Choroid plexus epithelial cell (primary cell): ENCODE data around the gene OAS2.
A peak's percentile ranks its signal among the peaks of the same experiment; 100 is the strongest.
"Not testable (repeated sequence)": the region's sequence is repeated elsewhere in the genome, so short reads cannot be mapped to it uniquely, and the experiment has no call there.

ENCODE experiments used
- DNase-seq: peaks from one replicate; pipeline ENCODE4 v3.0.0-alpha.2; 2010; ENCODE audit warnings: low read depth
- H3K4me3 ChIP-seq: 2 replicates; pipeline ENCODE4 v1.5.1; 2011; ENCODE audit warnings: low read depth, mild to moderate bottlenecking, control low read depth, low read length, moderate library complexity
- CTCF ChIP-seq: conservative IDR thresholded peaks from 2 replicates; pipeline ENCODE4 v1.5.1; 2011; ENCODE audit warnings: low read depth, mild to moderate bottlenecking, control low read depth, inconsistent platforms, low read length, moderate library complexity

OAS2 gene

GRCh38 chr12:112985642-112986290, 7.4 kb downstream of the OAS2 start:
- no peak for DNase-seq
- no peak overlapping the region for H3K4me3 ChIP-seq
- no peak for TF ChIP-seq CTCF

- H3K4me3 ChIP-seq: no peak overlapping the region
- DNase-seq: no peak
- TF ChIP-seq CTCF: no peak
Measured at GRCh38 chr12:112986291-112986800, 8.0 kb downstream of the OAS2 start.

GRCh38 chr12:112987561-112987960, 9.2 kb downstream of the OAS2 start:
- TF ChIP-seq CTCF: no peak
- H3K4me3 ChIP-seq: no peak overlapping the region
- no peak for DNase-seq

- no peak overlapping the region for H3K4me3 ChIP-seq
- TF ChIP-seq CTCF: no peak
- no peak for DNase-seq
Measured at GRCh38 chr12:112988224-112988623, 9.9 kb downstream of the OAS2 start.

- DNase-seq, H3K4me3 ChIP-seq: not testable (repeated sequence)
Measured at GRCh38 chr12:112988823-112989385, 10.6 kb downstream of the OAS2 start.

GRCh38 chr12:112989806-112990205, 11.5 kb downstream of the OAS2 start:
- no peak overlapping the region for H3K4me3 ChIP-seq
- no peak for DNase-seq
- no peak for TF ChIP-seq CTCF

GRCh38 chr12:112992541-112993398, 14.5 kb downstream of the OAS2 start:
- no peak overlapping the region for H3K4me3 ChIP-seq
- peak; percentile 97 for TF ChIP-seq CTCF
- peak; percentile 81 for DNase-seq
